GM21576 (cell line): ENCODE data around the gene LRBA.
"Not testable (repeated sequence)": the region's sequence is repeated elsewhere in the genome, so short reads cannot be mapped to it uniquely, and the experiment has no call there.

Experiments
- ATAC-seq: cut with Tn5 transposase; IDR thresholded peaks from one replicate; pipeline ENCODE4 v1.9.1; 2021; ENCODE audit warnings: mild to moderate bottlenecking, moderate library complexity; ENCODE audit not compliant: unreplicated experiment

Gene LRBA

DNA sequence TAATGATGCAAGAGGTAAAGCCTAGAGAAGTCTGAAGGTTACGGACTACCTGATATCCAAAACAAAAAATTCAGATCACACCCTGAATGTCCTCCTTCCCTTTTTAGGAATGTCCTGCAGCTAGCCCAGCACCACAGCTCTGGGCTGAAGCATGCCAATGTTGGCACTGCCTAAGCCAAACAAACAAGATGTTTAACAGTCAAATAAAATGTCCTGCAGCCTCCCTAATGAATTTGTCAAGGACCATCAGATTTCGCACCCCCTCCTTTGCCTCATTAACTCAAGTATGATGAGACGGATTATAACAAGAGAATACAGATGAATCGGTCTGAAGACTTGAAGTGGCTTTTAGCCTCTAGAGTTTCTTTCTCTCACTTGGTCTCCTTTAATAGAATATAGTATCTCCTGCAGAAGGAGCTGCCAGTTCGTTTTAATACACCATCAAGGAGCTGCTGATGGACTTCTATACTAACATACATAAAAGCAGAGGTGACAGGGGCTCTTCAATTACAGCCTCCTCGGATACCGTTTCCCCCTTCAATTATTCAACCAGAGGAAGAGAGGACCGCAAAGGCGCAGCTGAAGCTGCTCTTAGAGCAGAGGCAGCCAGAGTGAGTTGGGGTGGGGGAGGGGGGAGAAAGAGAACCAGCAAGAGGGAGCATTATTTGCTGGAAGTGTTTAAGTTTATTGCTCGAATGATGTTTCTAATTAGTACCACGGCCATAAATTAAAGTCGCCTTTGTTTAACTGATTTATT, 436.2 kb downstream of the LRBA start:
- ATAC-seq: no peak

DNA sequence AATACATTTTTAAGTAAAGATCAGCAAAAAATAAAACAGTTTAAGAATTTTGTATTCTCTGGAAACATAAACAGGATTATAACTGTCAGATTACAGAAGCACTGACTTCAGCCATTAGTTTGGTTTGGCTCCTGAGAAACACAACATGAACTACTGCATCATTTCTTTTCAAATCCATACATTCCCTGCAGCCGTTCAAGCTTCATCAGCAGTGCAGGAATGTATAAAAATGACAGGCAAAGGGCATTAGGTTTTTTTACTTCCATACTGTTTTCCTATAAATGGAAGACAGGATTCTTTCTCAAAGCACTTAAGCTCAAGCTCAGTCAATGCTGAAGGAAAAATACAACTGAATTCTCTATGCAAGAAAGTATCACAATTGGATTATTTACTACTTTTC, 437.3 kb downstream of the LRBA start:
- no peak for ATAC-seq

DNA sequence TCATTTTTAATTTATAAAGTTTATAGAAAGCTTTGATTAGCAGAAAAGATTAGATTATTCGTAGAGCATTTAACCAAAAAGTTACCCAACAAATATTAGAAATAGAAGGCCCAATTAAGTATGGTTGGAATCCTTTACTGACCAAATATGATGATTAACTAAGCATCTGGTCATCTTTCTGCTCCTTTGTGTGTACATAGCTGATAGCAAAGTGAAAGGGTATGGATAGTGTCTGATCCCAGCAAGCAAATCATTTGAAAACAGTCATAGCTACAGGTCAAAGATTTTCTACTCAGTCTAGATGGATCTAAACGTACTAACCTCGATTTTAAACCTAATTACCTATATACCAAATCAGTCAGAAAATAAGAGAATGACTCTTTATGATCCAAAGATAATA, 440.4 kb downstream of the LRBA start:
- no peak for ATAC-seq

DNA sequence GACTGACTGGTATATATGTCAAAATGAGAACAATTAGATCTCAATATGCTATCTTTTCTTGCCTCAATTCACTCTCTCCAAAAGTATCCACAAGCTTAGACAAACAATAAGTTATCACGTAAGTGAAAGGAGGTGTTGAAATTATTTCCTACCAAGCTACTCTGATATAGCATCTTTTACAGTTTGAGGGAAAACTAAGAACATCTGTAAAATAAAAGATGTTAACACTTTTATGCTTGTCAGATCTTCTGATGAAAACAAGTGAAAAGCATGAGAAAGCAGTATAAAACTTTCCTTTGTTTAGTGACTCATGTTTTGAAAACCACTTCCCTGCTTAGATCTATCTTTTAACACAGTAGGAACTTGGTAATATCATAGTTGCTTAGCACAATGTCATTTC, 441.6 kb downstream of the LRBA start:
- no peak for ATAC-seq

DNA sequence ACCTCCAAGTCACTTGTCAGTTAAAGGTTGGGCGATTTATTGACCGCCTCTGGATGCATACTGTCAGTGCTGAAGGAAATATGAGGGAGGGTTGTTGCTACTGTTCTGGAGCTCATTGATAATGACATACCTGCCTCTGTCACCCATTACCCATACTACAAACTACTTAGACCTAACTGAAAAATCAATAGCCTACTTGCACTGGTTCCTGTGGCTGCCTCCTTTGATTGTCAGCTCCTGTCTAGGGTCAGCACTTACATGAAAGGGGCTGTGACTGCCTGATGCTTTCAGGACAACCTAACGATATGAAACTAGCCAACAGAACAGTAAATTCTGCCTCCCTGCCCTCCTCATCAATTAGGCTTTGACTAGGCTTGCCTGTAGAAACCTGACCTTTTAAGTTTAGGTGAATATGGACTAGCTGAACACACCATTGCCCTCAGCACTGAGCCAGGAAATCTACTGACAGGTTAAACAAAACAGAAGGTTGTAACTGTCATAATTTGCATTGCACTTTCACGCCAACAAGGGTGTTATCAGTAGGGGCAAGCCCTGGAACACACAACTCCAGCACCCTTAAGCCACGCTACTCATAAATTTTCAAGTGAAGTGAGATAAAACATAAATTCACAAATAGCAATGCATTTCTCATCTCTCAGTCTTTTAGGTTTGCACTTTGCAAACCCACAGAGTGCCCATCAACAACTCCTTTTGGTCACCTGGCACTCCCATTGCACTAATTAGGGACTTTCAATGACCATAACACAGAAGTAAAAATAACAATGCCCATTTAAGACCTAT, 442.2 kb downstream of the LRBA start:
- no peak for ATAC-seq

DNA sequence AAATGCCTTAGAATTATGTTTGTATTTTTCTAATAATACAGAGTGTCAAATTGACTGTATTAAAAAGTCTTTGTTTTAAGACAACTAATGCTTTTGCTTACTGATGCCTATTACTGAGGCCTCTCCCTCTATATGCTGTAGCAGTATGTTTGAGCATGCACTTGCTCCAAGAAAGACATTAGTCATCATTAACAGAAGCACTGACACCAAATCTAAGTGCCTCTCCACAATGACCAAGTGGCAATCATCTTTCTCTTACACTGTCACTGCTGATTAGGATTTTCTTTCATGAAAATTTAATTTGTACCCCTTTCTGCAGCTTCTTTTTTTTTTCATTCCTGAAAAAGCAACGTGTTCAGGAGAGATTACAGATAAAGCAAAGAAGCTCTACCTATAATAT, 444.2 kb downstream of the LRBA start:
- no peak for ATAC-seq

DNA sequence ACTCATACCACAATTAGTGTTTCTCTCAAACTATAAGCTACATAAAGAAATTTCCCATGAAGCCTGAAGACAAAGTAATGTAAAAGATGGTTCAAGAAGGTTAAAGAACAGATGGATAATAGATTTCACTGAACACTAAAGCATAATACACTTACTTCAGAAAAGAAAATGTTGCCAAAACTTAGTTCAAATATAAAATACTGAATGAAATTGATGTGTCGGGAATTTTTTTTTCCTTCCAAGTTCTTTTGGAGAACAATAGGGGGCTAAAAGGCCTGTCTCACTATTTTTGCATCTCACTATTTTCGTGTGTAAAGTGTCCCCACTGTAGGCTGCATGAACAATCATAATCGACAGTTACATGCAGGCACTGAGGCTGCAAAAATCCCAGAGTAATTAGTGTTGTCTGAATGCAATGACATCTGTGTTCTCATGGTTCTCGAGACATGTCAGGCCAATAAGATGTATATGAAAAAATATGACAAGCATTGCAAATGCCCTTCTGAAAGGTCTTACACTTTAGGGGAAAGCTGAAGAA, 445.0 kb downstream of the LRBA start:
- no peak for ATAC-seq

DNA sequence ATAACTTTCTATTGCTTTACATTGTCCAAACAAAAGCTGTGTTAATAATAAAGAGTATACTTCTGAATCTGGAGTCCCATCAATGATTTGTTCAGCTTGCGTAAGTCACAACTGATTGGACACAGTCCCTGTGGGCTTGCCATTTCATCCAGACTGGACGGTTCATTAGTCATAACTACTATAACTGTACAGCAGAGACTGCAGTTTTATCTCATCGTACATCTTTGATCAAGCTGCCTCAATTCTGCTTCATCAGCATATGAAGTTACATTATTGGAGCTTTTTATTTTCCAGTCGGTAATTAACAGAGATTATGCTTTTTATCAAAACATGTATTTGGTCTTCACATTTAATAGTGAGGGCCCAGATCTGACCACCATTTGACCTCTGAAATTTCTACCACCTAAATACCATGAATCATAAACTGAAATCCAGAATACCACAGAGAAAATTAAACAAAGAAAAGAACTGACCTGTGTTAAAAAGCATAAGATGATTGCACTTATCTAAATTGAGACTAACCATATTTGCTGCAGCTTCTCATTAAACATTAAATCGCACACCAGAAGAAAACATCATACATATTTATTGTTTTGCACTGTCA, 445.6 kb downstream of the LRBA start:
- ATAC-seq: no peak

DNA sequence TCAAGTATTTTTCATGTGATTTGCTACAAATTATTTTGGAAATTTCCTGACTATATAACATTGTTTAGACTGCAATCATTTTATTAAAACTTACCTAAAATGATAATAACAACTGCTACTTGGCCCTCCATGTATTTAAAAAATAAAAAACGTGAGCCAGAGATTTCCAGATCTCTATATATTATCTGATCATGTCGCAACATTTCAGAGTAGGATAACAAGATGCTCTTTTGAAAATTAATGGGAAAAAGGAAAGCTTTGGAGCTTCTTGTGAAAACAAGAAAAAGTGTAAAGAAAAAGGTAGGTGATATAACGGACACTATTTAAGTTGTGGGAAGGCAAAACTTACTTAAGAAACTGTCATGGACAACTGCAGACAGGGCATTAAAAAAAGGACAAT, 448.0 kb downstream of the LRBA start:
- ATAC-seq: no peak

DNA sequence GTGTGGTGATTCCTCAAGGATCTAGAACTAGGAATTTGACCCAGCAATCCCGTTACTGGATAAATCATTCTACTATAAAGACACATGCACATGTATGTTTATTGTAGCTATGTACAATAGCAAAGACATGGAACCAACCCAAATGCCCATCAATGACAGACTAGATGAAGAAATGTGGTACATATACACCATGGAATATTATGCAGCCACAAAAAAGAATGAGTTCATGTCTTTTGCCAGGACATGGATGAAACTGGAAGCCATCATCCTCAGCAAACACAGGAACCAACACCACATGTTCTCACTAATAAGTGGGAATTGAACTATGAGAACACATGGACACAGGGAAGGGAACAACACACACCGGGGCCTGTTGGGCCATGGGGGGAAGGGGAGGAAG, 450.1 kb downstream of the LRBA start:
- ATAC-seq: not testable (repeated sequence)

DNA sequence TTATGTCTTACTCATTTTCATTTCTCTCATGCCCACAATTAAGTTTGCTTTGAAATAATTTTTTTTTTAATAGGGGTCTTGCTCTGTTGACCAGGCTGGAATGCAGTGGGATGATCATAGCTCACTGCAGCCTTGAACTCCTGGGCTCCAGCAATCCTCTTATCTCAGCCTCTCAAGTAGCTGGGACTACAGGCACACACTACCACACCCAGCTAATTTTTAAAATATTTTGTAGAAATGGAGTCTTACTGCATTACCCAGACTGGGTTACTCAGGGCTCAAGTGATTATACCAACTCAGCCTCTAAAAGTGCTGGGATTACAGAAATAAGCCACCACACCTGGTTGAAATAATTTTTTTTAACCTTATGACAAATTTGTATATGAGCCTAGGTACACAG, 452.3 kb downstream of the LRBA start:
- ATAC-seq: no peak

DNA sequence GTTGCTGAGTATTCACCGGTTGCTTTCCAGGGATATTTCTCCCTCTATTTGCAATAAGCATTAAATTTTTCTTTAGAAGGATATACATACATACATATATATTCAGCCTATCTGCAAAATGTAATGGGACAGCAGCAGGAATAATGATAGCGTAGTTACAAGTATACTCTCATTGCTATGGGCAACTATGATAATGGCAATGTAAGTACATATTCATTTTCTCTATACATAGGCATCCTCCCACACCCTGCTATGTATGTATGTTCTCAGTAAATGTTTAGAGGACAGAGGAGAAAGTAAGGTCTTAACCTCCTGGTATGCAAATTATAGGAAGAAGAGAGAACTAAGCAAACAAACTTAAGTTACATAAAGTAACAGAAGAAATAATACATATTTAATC, 452.8 kb downstream of the LRBA start:
- ATAC-seq: no peak

DNA sequence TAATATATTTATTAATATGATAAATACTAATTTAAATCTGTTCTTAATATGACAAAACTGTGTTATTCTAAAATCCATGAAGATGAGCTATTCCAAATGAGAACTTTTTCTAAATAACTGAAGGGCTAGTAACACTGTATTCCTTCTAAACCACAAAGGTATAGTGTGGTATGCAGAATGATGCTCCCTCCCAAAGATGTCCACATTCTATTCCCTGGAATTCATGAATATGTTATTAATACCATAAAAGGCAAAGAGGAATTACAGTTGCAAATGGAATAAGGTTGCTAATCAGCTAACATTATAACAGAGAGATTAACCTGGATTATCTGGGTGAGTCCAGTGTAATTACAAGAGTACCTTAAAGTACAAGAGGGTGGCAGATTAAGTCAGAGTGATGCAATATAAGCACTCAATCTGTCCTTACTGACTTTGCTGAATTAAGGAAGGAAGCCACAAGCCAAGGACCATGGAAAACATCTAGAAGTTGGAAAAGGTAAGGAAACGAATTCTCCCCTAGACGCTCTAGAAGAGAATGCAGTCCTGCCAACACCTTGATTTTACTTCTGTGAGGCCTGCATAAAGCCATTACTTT, 453.8 kb downstream of the LRBA start:
- no peak for ATAC-seq

DNA sequence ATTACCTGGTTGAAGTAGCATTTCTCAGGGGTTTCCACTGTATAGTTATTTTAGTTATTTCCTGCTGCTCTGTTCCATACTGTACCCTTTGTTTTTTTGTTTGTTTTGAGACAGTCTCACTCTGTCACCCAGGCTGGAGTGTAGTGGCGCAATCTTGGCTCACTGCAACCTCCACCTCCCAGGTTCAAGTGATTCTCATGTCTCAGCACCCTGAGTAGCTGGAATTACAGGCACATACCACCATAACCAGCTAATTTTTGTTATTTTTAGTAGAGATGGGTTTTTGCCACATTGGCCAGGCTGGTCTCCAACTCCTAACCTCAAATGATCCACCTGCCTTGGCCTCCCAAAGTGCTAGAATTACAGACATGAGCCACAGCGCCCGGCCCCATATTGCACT, 457.3 kb downstream of the LRBA start:
- ATAC-seq: not testable (repeated sequence)

DNA sequence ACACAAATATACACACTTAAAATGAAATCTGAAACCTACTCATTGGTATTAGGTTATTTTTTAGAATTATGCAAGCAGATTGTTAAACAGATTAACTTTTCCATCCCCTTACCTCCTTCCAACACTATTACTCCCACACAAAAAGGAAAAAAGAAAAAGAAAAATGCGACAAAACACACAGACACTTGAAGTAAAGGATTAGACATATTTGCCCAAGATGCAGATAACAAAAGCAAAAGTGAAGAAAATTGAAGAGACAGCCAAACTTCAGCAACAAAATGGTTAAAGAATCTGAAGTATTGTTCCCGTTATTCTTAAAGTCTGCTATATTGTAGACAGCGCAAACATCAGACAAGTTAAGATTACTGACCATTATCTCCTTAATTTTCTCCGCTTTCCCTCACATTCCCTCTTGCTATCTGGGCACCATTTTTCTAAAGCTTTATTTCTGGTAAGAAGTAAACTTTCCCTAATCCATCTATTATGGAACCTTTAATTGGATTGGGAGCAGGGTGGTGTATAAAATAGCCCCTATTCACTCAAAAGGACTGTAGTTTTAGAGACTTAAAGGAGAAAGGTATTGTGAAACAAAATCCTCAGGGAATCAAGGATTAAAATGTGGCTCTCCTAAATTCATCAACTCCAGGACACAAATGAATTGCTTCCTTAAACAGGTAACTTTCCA, 467.8 kb downstream of the LRBA start:
- no peak for ATAC-seq

DNA sequence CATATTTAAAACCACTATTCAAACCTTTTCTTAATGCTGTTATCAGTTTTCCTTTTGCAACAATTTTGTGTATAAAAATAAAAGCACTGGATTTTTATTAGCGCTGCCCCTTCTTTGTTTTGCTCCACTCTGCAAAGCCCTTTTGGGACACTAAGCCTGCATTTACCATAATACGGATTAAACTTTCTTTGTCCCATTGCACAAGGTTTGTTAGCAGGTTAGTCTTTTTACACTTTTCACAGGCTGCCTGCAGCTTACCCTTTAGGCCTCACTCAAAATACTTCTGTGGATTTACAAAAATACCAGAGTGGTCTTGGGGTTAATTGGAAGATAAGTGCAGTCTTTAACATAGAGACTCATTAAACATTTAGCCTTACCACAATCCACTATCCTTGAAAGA, 468.8 kb downstream of the LRBA start:
- no peak for ATAC-seq

DNA sequence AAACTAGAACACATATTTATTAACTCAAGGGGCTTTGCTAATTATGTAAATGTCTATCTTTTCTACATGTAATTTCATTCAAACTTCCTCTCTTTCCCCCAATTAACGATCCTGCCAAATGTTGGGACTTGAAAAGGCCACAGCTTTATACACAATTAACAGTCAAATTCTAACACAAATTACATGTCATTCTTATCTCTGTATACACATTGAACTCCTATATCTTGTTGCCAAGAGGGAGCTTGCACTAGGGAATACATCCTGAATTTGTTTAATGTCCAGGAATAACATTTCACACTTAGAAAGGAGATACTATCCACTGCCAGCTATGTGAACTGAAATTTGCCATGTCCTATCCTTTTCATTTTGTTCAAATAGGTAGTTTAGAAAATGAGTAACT, 472.0 kb downstream of the LRBA start:
- ATAC-seq: no peak

DNA sequence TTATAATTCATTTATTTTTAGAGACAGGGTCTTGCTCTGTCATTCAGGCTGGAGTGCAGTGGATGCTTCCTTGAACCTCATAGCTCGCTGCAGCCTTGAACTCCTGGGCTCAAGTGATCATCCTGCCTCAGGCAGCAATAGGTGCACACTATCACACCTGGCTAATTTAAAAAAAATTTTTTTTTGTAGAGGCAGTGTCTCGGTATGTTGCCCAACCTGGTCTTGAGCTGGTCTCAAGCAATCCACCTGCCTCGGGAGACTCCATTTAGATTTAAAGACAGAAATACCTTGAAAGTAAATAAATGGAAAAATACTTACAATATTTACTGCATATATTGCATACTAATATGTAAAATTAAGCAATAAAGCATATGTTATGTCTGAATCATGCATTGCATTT, 473.4 kb downstream of the LRBA start:
- ATAC-seq: no peak

DNA sequence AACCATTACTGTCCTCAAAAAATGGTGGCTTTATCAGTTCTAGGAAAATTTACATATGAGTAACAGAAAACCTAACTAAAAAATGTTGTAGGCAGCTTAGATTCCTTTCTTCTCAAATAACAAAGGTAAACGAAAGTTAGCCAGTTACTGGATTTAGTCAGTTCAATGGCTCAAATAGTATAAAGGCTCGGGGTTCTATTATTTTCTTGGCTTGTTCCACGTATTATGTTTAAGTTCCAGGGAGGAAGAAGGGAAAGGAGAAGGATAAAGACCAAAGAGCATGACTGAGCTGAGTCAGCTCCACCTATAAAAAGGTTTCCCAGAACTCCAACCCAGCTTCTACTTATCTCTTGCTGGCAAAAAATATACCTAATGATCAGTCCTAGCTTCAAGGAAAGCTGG, 474.1 kb downstream of the LRBA start:
- no peak for ATAC-seq

DNA sequence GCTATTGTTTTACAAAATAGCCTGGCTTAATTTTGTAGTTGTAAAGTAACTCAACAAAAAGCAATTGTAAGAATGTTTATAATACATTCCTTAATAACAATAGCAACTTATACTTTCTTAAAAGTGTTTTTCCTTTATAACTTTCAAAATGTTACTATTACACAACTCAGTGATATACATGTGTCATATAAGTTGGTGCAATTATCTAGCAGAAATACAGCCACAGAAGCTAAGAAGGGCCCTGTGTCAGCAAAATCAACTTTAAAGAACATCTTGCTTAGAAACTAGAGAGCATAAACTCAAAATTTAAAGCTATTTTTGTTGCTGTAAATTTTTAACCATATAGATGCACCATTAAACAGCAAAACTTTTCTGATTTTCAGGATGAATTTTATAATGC, 474.5 kb downstream of the LRBA start:
- ATAC-seq: no peak

DNA sequence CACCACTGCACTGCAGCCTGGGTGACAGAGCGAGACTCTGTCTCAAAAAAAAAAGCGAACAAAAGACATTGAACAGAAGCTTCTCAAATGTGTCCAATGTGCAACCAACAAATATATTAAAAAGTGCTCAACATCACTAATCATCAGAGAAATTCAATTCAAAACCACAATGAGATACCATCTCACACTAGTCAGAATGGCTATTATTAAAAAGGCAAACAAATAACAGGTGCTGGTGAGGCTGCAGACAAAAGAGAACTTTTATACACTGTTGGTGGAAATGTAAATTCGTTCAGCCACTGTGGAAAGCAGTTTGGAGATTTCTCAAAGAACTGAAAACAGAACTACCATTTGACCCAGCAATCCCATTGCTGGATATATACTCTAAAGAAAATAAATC, 477.2 kb downstream of the LRBA start:
- not testable (repeated sequence) for ATAC-seq
